B cell (primary cell): ENCODE measurements around the gene IFIT1B. TPM values are rescaled to one million over a fixed set of nuclear protein-coding genes. Genes with fewer than 3 reads are reported as not detected.

ENCODE experiments used
- ATAC-seq: fragments of 200-7000 bp; cut with Tn5 transposase; one replicate; pipeline ENCODE4 v1.10.0; 2021; ENCODE audit warnings: low read depth, mild to moderate bottlenecking, moderate number of reproducible peaks, moderate library complexity
- CTCF ChIA-PET: fragments of 350-600 bp; sonication (Branson Sonifier 250); formaldehyde crosslinking; loops from one replicate; lab custom pipeline; 2021; ENCODE audit warnings: antibody characterized with exemption, inconsistent platforms; lab: Charles Lee
- POLR2A ChIA-PET: fragments of 350-600 bp; sonication (Branson Sonifier 250); formaldehyde crosslinking; loops from one replicate; lab custom pipeline; 2021; ENCODE audit warnings: antibody characterized with exemption; lab: Charles Lee
- DNase-seq: peaks from one replicate; pipeline ENCODE4 v3.0.0; 2013
- H2AFZ ChIP-seq: 2 replicates; pipeline ENCODE4 v1.6.1; 2012; ENCODE audit warnings: mild to moderate bottlenecking, low read depth, low read length; ENCODE audit not compliant: insufficient read depth, poor library complexity, severe bottlenecking
- H3K27ac ChIP-seq, 2 donors: 1 replicate in 1 of 2; 2 replicates in 1 of 2; pipeline ENCODE4 v1.5.1; 2012 to 2013; ENCODE audit warnings: low read length in 2 of 2, mild to moderate bottlenecking in 2 of 2, moderate library complexity in 1 of 2
- H3K27me3 ChIP-seq, 4 experiments: fragments of 200-600 bp in 1 of 4; sonication (generic) in 1 of 4; replicated peaks in 1 of 4; 1 replicate in 2 of 4; 2 replicates in 2 of 4; pipeline versions ENCODE4 v1.6.1 to v1.7.0; 2013 to 2016; ENCODE audit warnings: low read length in 3 of 4, mild to moderate bottlenecking in 2 of 4, mixed read lengths in 1 of 4, moderate library complexity in 1 of 4; ENCODE audit not compliant: insufficient read depth in 4 of 4, control insufficient read depth in 3 of 4; ENCODE audit errors: control extremely low read depth in 1 of 4
- H3K36me3 ChIP-seq, 2 experiments: replicated peaks in 1 of 2; 1 replicate in 1 of 2; 2 replicates in 1 of 2; pipeline versions ENCODE4 v1.6.1 to v1.7.1; 2013; ENCODE audit warnings: low read length in 1 of 2; ENCODE audit not compliant: insufficient read depth in 2 of 2, control insufficient read depth in 1 of 2; ENCODE audit errors: control extremely low read depth in 1 of 2, extremely low read depth in 1 of 2
- H3K4me1 ChIP-seq, 2 donors: fragments of 200-600 bp in 1 of 2; sonication (generic) in 1 of 2; 1 replicate in 1 of 2; 2 replicates in 1 of 2; pipeline versions ENCODE4 v1.5.1 to v1.6.1; 2013 to 2017; ENCODE audit warnings: low read length in 2 of 2; ENCODE audit not compliant: control insufficient read depth in 2 of 2, insufficient read depth in 2 of 2
- H3K4me2 ChIP-seq: replicated peaks from 2 replicates; pipeline ENCODE3; 2012; ENCODE audit warnings: mild to moderate bottlenecking, low read depth, low read length; ENCODE audit not compliant: poor library complexity, severe bottlenecking
- H3K4me3 ChIP-seq, 5 experiments: fragments of 200-600 bp in 1 of 5; sonication (generic) in 1 of 5; 1 replicate in 3 of 5; 2 replicates in 2 of 5; pipeline versions ENCODE4 v1.5.1 to v1.7.0; 2011 to 2016; ENCODE audit warnings: low read length in 4 of 5, mild to moderate bottlenecking in 4 of 5, low read depth in 2 of 5, control low read depth in 1 of 5, moderate library complexity in 1 of 5; ENCODE audit not compliant: insufficient read depth in 1 of 5; ENCODE audit errors: control extremely low read depth in 1 of 5, extremely low read depth in 1 of 5
- H3K79me2 ChIP-seq: fragments of 200-600 bp; sonication (generic); one replicate; pipeline ENCODE4 v1.6.0; 2016; ENCODE audit warnings: low read length; ENCODE audit not compliant: control insufficient read depth, insufficient read depth
- H3K9ac ChIP-seq: fragments of 200-600 bp; sonication (generic); 2 replicates; pipeline ENCODE4 v1.6.1; 2017; ENCODE audit warnings: mild to moderate bottlenecking, low read length, moderate library complexity
- H3K9me3 ChIP-seq, 3 donors: one replicate each; pipeline versions ENCODE4 v1.6.1 to v1.7.1; 2013; ENCODE audit warnings: low read length in 2 of 3; ENCODE audit not compliant: control insufficient read depth in 2 of 3, insufficient read depth in 1 of 3; ENCODE audit errors: control extremely low read depth in 1 of 3
- H4K20me1 ChIP-seq: 2 replicates; pipeline ENCODE4 v1.6.0; 2012; ENCODE audit warnings: mild to moderate bottlenecking, low read length; ENCODE audit not compliant: insufficient read depth, control insufficient read depth, poor library complexity, severe bottlenecking
- H3K27ac Mint-ChIP-seq: one replicate; pipeline ENCODE4 v1.8.0; 2021; ENCODE audit warnings: mixed read lengths
- H3K27me3 Mint-ChIP-seq: one replicate; pipeline ENCODE4 v1.8.0; 2021; ENCODE audit warnings: mixed read lengths
- H3K4me1 Mint-ChIP-seq: one replicate; pipeline ENCODE4 v1.8.0; 2021; ENCODE audit warnings: mixed read lengths
- H3K4me3 Mint-ChIP-seq: one replicate; pipeline ENCODE4 v1.8.0; 2021; ENCODE audit warnings: mixed read lengths
- H3K9me3 Mint-ChIP-seq: one replicate; pipeline ENCODE4 v1.8.0; 2022; ENCODE audit warnings: mixed read lengths; ENCODE audit not compliant: insufficient read depth
- EZH2 ChIP-seq: IDR thresholded peaks from 2 replicates; pipeline ENCODE4 v1.6.1; 2012; ENCODE audit warnings: borderline replicate concordance, low read depth, mild to moderate bottlenecking, moderate library complexity, low read length; ENCODE audit not compliant: insufficient read depth, poor library complexity, severe bottlenecking
- WGBS: methylation state at CpG from one replicate; pipeline ENCODE4 v1.1.5; 2013; ENCODE audit warnings: missing lambda C conversion rate; ENCODE audit not compliant: insufficient coverage; 5-methylcytosine and 5-hydroxymethylcytosine counted together
- intact Hi-C: fragments of 100-400 bp; cut with micrococcal nuclease; formaldehyde crosslinking; loops from one replicate; pipeline ENCODE4 v1.10.0; 2022
- polyA plus RNA-seq: library from polyadenylated mRNA; depleted of rRNA; stranded (reverse); fragments of >200 nt; gene quantifications from 2 replicates; pipeline ENCODE4 v1.2.3, GENCODE V29; 2012
- total RNA-seq, 2 donors: library from RNA; stranded (reverse); fragments of 120-200 nt in 1 of 2; gene quantifications; 1 replicate in 1 of 2; 2 replicates in 1 of 2; pipeline versions ENCODE4 v1.2.3 to v1.2.4, GENCODE V29; 2013 to 2022
- TF ChIP-seq, protein P1 (sequence below): fragments of 200-600 bp; IDR thresholded peaks from one replicate; pipeline ENCODE4 v1.8.0; 2022; ENCODE audit warnings: antibody characterized with exemption, mild to moderate bottlenecking

Gene IFIT1B
- total and polyA plus RNA-seq, 2 donors (not counting 1 experiment from before 2014, with no cell fraction given): not detected

DNA sequence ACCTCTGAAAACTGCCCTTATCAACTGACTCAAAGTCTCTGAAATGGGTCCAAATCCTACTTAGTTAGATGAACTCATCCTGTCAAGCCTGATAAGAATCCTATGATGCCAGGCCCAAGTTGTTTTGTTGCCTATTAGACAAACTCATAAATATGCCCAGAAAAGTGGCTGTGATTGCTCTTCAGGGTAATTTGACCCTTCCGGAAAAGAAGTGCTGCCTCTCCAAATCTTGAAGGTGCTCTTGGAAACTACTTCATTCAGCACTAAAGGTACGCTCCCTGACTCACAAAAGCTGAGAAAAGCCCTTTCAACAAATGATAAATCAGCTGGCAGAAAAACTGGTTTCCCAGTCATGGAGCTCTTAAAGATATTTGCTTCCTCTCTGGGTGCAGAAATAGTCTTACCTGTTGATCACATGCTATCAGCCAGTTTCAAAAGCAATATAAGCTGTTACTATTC, 43.2 kb downstream of the IFIT1B start:
- WGBS: 94% methylated on average over 2 of the region's 2 CpGs
- CTCF ChIA-PET: interaction anchor here (0.6 to 1.4 kb wide), 3 partner anchors 12 to 171 kb away, joined by 3 read pairs; no protein-coding TSS in a partner anchor
- no peaks in the 10 kb centered on the region for H3K9me3 ChIP-seq
- H3K4me1 ChIP-seq: peaks cover 16 to 31% of the 10 kb centered on the region in 2 donors
- Mint-ChIP-seq H3K9me3 (no peaks in the 10 kb centered on the region), H3K27me3 (no peaks in the 10 kb centered on the region), H3K27ac (peak overlapping the region; percentile 38), H3K4me3 (peak overlapping the region; percentile 12), H3K4me1 (peaks cover 40% of the 10 kb centered on the region)
- POLR2A ChIA-PET: no interaction called here
- peaks cover 18% of the 10 kb centered on the region for H4K20me1 ChIP-seq
- H3K27ac ChIP-seq: peak overlapping the region in 1 of 2 donors; percentile 40
- TF ChIP-seq EZH2: no peak
- TF ChIP-seq, protein P1, sequence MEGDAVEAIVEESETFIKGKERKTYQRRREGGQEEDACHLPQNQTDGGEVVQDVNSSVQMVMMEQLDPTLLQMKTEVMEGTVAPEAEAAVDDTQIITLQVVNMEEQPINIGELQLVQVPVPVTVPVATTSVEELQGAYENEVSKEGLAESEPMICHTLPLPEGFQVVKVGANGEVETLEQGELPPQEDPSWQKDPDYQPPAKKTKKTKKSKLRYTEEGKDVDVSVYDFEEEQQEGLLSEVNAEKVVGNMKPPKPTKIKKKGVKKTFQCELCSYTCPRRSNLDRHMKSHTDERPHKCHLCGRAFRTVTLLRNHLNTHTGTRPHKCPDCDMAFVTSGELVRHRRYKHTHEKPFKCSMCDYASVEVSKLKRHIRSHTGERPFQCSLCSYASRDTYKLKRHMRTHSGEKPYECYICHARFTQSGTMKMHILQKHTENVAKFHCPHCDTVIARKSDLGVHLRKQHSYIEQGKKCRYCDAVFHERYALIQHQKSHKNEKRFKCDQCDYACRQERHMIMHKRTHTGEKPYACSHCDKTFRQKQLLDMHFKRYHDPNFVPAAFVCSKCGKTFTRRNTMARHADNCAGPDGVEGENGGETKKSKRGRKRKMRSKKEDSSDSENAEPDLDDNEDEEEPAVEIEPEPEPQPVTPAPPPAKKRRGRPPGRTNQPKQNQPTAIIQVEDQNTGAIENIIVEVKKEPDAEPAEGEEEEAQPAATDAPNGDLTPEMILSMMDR: no peak
- peaks cover 31% of the 10 kb centered on the region for H3K79me2 ChIP-seq
- H3K36me3 ChIP-seq: peaks cover 0 to 31% of the 10 kb centered on the region in 2 experiments
- ATAC-seq (no peak), DNase-seq (no peak)
- H3K4me3 ChIP-seq: no peak overlapping the region
- H3K9ac ChIP-seq: no peak overlapping the region
- H2AFZ ChIP-seq: no peak overlapping the region
- intact Hi-C loops: no loop called here
- H3K27me3 ChIP-seq: no peaks in the 10 kb centered on the region
- no peak overlapping the region for H3K4me2 ChIP-seq

DNA sequence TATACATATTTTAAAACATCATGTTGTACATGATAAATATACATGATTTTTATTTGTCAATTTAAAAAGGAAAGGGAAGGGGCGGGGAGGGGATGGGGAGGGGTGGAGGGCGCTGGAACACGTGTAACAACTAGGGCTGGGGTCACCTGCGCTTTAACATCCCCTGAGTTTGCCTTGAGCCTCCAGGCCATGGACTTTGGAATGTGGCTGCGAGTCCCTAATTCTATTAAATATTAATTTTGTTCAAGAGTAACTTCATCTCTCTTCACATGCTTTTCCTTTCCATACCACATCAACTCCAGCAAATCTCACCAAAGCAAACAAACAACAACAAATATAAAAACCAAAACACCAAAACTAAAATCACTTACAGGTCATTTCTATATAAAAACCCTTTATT, 47.1 kb downstream of the IFIT1B start:
- peaks cover 14% of the 10 kb centered on the region for H3K4me1 Mint-ChIP-seq
- Histone ChIP-seq H3K79me2 (no peaks in the 10 kb centered on the region), H3K4me2 (no peak overlapping the region), H4K20me1 (no peaks in the 10 kb centered on the region), H3K4me3 (no peak overlapping the region), H3K9me3 (no peaks in the 10 kb centered on the region), H2AFZ (no peak overlapping the region), H3K27ac (no peak overlapping the region), H3K4me1 (peaks cover 3% of the 10 kb centered on the region in 2 donors), H3K27me3 (no peaks in the 10 kb centered on the region), H3K9ac (no peak overlapping the region), H3K36me3 (peaks cover 0 to 15% of the 10 kb centered on the region in 2 experiments)
- ATAC-seq (no peak), DNase-seq (no peak)
- intact Hi-C loops: no loop called here
- H3K27me3 Mint-ChIP-seq: no peaks in the 10 kb centered on the region
- H3K27ac Mint-ChIP-seq: no peak overlapping the region
- ChIA-PET POLR2A (no interaction called here), CTCF (interaction anchor here (1.5 kb wide), 1 partner anchor 140 kb away, joined by 6 read pairs; no protein-coding TSS in a partner anchor)
- no CpG with 5 or more reads among the region's 5 CpGs for WGBS
- no peak for TF ChIP-seq EZH2
- TF ChIP-seq, protein P1: no peak
- H3K9me3 Mint-ChIP-seq: no peaks in the 10 kb centered on the region
- no peak overlapping the region for H3K4me3 Mint-ChIP-seq
